Testis (tissue), 2 donors: ENCODE data around the gene TOMM7.
"Not testable (repeated sequence)": the region's sequence is repeated elsewhere in the genome, so short reads cannot be mapped to it uniquely, and the experiment has no call there.

Source experiments
- CTCF ChIP-seq, 3 experiments: fragments of 450-650 bp in 2 of 3; fragments of 200-600 bp in 1 of 3; sonication (generic) in 1 of 3; IDR thresholded peaks; one replicate each; pipeline ENCODE4 v1.5.1; 2016 to 2019; ENCODE audit warnings: antibody characterized with exemption in 3 of 3, mild to moderate bottlenecking in 2 of 3, moderate library complexity in 1 of 3
- POLR2A ChIP-seq: fragments of 450-650 bp; IDR thresholded peaks from one replicate; pipeline ENCODE4 v1.6.1; 2017; ENCODE audit warnings: antibody characterized with exemption, mild to moderate bottlenecking, moderate library complexity

- not testable (repeated sequence) for TF ChIP-seq POLR2A; CTCF (IDR thresholded peaks at IDR 0.05)
These were observed 19.8 kb downstream of the TOMM7 start for GRCh38 chr7:22802831-22803230.
